HG03354 (cell line): Measurements from ENCODE around the gene MAP7D2.

Source experiments
- ATAC-seq: cut with Tn5 transposase; IDR thresholded peaks from one replicate; pipeline ENCODE4 v1.9.1; 2021; ENCODE audit warnings: mild to moderate bottlenecking; ENCODE audit not compliant: unreplicated experiment, poor library complexity, severe bottlenecking

MAP7D2 gene

DNA sequence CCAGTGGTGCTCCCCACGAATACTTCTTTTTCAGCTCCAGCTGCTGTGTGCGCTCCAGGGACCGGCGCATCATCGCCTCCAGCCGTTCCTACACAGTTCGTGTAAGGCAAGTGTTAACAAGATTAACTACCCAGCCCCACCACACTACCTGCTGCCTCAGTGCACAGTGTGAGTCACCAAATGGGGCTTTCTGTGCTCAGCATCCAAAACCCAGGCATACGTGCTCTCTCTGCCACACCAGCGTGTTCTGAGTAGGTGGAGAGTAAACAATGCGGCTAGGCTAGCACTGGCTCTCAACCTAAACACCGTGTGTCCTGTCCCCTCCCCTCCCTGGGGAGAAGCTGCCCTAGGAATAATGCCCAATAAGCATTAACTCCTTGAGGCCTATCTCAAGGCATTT, 60.0 kb downstream of the MAP7D2 start:
- peak; percentile 53 for ATAC-seq

DNA sequence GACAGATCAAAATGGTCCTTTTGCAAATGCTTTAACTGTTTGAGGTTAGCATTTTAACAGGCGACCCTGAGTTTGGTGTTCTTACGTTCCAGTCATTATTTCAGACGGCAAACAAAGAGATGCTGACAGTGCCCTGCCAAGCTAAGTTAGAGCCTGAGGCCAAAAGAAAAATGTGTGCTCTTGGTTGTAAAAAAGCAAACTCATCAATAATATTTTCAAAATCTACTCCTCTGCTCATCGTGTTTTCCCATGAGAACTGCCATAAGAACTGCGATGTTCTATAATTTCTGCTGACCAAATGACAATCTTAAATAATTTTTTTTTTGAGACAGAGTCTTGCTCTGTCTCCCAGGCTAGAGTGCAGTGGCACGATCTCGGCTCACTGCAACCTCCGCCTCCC, 63.2 kb downstream of the MAP7D2 start:
- no peak for ATAC-seq

DNA sequence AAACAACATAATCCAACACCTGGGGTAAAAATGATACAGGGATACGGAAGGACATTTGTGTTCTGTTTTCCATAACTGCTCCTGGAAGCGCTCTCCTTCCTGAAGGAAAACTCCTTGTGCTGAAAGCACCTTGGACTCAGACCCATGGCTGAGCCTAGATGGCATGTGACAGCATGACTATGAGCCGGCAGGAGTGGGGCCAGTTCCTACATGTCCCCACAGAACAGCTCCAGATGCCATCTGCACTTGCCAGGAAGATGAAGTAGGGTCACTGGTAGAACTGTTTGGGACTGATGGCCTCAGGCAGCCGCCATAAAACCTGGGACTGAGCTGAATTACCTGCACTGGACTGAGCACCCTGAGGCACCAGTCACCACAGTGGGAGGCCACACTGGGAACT, 69.8 kb downstream of the MAP7D2 start:
- no peak for ATAC-seq

DNA sequence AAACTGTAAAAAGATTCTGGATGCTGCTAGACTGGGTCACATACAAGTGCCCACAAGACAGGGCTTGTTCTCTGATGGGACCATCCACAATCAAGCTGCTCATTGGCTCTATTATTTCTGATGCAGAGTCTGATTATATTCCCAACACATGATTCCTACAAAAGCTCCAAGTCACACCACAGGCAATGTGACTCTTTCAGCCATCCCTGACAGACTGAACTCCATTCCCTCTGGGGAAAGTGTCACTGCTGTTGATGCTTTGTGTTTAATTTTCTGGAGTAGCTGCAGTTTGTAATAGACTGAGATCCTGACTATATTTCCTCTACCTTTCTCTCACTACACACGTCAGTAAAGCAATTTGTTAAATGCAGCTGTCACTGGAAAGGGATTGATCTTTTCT, 70.5 kb downstream of the MAP7D2 start:
- no peak for ATAC-seq

DNA sequence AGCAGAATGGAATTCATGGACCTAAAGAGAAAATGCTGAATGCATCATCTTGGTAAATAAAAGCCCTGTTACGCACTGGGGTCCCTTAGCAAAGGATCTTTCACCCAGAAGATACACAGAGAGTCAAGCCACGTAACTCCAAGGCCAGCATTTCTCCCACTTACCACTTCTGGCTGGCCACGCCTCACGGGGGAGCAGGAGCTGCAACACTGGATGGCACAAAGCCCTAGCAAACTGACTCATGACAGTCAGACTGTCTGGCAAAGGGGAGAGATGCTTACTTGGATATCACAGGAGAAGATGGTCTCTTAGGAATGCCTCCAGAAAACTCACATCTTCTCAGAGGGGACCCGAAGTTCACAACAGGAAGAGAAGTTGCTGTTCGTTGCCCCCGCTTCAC, 74.5 kb downstream of the MAP7D2 start:
- ATAC-seq = no peak

DNA sequence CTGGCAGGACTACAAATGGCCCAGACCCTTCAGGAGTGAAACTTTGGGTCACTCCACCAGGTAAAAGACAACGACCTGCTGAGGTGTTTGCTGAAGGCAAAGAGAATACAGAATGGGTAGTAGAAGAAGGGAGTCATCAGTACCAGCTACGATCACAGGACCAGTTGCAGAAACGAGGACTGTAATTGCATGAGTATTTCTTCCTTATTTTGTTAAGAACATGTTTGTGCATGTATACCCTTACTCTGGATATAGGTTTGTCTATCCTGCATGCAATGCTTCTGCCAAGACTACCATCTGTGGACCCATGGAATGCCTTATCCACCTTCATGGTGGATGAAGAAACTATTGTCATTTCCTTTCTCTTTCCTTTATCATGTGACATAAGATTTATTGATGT, 77.7 kb downstream of the MAP7D2 start:
- no peak for ATAC-seq

DNA sequence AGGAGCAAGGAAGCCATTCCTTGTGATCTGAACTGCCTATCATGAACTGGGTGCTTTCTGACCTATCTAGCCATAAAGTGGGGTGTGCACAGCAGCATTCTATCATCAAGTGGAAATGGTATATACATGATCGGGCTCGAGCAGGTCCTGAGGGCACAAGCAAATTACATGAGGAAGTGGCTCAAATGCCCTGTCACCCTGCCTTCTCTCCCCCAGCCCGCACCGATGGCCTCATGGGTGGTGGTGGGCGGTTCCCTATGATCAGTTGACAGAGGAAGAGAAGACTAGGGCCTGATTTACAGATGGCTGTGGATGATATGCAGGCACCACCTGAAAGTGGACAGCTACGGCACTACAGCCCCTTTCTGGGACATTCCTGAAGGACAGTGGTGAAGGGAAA, 79.5 kb downstream of the MAP7D2 start:
- ATAC-seq = no peak

DNA sequence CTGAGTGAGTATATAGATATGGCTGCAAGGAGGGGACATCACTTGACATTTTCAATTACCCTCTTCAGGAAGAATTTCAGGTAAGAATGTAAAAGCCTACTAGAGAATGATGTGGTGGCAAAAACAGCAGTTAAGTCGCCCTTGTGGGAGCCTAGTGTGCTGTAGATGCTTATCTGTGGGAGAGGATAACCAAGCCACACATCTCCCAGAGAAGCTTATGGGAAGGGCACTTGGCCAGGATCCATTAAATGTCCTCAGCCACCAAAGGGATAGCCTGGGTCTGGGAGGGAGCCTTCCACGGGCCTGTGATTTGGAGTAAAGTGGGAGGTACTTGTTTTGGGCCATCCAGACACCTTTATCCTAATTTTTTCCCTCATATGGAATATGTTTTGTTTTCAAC, 84.5 kb downstream of the MAP7D2 start:
- ATAC-seq = no peak

DNA sequence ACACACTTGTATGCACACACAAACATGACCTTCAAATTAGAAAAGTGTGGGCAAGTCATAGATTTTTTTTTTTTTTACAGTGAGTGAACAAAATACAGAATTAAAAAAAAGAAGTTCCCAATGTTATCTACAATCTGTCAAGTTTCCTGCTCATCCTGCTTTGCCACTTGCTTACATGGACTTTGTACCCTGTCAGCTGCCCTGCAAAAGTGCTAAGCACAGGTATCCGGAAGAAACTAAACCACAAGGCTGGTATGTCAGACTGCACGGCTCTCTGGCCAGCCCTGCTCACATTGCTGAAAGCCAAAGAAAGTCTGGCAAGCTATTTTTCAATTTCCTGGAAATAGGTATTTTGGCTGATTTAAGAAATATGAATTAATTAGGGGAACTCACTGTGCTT, 87.0 kb downstream of the MAP7D2 start:
- ATAC-seq = no peak

DNA sequence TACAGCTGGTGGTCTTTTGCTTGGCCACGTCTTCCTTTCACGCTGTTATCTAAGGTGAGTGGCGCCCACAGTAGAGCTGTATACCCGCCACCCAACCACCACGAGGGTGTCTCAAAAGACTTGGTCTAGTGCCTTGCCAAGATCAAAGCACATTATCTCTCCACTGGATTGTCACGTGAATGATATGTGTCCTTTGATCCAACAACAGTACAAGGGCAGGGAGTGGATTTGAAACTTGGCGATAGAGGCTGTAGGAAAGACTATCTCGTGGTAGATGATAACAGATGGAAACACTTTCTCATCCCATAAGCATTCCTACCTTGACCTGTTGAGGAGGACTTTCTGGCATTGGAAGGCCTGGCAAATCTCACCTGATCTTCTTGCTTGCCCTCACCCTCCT, 88.1 kb downstream of the MAP7D2 start:
- no peak for ATAC-seq

DNA sequence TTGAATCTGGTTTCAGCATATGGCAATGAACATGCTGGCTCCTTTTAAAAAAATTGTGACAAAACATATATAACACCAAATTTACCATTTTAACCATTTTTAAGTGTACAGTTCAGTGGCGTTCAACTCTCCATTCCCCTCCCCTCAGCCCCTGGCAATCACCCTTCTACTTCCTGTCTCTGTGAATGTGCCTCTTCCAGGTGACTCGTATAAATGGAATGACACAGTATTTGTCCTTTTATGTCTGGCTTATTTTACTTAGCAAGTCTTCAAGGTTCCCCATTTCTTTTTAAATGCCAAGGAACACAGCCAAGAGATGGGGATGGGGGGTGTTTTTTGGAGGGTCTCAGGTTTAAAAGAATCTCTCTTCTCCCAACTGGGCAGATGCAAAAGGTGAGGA, 90.4 kb downstream of the MAP7D2 start:
- ATAC-seq = no peak

DNA sequence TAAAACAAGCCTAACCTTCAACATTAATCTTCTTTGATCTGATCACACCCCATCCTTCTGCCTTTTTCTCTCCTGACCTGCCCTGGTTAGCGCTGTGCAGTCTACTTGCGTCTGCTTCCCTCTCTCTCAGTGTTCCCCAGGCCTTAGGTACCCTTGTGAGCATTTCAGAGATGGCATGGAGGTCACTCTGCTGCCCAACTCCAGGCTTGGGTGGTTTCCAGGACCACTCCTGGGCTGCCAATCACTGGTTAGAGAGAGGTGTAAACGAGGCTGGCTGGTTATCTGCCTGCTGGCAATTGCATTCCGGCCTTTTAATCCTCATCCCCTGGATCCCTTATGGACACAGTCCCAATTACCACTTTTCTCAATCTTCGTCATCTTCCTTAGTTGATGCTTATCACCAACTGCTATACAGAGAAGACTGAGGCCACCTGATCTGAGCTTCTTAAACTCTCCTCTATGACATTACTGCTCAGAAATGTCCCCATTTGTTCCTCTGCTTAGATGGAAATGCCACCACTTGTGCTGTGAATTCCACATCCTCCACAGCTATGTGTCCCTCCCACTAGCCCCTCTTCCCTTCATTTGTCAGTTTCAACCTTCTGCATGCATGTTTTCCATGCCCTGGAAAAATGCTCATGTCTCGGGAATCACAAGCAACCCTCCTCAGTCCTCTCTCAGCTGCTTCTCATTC, 96.9 kb downstream of the MAP7D2 start:
- no peak for ATAC-seq

DNA sequence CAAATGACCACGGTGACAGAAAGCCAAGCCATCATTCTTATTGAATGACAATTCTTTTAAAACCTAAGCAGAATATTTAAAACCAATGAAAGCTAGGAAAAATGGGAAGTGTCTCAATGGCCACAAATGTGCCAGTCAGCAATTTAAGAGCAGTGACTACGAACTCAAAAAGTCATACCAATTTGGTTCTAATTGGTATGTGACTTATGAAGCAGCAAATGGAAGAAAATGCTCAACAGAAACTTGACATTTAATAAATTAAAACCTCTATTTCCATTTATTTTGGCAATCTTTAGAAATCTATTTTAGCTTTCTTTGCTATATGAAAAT, 100.1 kb downstream of the MAP7D2 start:
- no peak for ATAC-seq

DNA sequence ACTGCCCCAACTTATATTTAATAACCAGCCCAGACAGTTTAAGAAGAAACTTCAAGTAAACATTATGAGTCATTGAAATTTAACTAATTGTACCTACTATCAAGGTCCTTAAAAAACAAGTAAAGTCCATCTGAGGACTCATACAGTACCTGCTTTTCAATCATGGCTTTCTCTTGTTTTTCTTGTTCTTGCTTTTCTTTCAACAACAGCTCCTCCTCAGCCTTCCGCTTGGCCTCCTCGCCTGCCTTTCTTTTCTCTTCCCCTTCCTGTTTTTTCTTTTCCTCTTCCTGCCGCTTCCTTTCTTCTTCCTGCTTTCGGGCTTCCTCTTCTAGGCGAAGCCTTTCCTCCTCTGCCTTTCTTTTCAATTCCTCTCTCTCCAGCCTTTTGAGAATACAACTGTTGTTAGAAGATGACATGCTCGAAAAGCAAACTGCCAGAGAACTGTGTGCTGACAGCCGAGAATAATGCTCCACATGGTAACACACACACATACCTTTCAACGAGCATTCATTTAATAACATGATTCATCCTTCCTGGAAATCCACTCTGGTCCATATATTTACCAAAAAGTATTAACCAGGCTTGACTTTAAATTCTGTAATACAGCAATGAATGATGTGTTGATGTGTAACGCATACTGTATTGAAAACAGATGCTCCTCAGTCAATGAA, 100.6 kb downstream of the MAP7D2 start:
- no peak for ATAC-seq

DNA sequence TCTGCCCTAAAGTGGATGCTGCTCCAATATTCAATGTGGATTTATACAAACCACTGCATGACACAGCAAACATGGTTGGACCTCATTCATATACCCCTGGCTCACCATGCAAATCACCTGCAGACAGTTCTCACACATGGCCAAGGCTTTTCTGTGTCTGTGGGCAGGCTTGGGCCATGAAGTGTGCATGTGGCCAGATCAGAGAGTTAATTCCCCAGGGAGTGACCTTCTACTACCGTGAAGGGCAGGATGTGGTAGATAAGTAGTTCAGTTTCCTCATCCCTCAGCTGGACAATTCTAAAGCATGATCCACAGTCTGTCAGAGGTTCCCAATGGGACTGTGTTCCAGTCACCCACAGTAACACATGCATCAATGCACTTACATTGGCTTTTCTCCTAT, 101.3 kb downstream of the MAP7D2 start:
- peak; percentile 73 for ATAC-seq

DNA sequence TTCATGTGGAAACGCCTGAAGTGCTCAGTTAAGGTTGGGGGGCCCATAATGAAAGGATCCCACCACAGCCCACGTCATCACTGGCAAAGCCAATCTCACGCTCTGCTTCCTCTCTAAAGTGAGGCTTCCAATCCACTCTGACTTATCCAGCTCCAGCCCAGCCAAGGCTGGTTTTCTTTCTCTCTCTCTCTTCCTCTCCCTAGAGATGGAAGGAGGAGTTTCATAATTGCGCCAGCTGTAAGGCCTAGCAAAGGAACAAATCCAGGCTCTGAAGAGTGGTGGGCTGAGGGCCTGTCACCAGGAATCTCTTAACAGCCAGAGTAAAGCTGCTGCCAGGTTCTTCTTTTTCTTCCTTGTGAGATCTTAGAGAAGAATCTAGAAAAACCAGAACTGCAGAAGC, 105.1 kb downstream of the MAP7D2 start:
- no peak for ATAC-seq

DNA sequence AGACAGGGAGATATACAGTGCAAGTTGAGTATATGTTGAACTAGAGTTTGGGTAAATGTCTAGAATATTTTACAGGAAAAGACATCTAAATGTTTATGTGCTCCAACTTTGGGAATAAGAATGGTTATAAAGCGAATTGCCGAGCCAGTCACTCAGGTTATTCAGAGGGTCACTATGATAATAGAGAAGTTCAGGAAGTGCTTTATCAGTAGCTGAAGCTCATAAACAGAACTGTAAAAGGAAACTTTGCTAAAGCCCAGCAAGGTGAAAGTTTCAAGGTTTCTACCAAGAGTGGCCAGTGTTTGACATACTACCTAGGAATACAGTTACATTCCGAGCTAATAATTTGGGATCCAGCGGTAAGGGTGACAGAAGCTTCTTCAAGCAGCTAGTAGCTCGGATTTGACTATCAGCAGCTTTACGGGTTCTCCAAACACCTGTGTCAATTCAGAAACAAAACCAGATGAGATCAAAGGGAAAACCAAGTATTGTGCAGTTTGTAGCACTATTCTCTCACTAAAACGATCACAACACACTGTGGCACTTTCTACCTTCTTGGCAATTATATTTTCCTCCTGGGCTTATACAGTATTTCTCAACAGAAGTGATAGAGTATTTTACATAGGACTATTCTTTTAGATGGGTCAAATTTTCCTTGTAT, 108.6 kb downstream of the MAP7D2 start:
- no peak for ATAC-seq

DNA sequence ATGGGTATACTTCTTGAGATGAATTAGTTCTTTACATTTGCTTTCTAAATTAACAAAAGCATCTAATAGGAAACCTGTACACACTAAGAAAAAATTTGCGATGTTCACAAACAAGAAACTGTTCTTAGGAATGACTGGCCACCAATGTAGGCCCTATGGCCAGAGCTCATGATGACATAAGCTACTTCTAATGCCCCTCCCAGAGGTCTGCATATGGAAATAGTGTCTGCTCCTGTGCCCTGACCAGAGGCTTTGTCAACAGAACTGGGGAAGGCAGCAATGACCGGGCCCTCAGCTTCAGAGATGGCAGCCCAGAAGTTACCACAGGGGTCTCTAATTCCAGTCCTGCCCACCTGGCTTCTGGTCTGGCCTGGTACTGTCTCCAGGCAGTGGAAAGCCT, 110.8 kb downstream of the MAP7D2 start:
- ATAC-seq = no peak

DNA sequence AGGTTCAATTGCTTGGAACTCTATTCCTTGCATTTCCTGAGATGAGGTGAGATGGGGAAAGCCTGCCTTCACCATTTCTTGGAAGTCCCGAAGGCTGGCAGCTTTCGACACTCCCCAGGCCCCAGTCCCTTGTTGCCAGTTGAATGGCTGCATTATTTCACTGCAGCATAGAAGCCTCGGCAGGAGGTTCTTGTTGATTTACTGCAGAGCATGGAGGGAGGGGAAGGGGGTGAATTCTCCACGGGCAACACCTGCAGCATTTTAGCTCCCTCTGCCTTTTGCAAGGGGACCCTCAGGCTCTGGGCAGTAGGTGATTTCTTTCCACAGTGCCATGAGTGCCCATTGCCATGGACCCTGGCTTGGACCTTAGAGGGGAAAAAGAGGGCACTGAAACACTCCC, 115.1 kb downstream of the MAP7D2 start:
- ATAC-seq = no peak

DNA sequence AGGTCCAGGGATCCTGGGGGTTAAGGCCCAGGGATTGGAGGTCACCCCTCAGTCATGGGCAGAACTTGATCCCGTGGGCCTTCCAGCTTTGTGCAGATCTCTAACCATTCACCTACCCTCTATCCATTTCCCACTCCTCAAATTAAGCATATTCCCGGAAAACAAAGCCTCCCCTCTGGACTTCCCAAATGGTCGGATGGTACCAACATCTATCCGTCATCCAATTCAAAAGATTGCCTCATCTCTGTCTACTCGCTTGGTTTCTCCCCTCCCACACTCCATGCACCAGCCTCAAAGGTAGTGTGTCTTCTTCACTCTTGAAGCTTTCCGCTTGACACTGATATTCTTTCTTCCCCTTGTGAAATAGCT, 125.4 kb downstream of the MAP7D2 start:
- ATAC-seq = no peak

DNA sequence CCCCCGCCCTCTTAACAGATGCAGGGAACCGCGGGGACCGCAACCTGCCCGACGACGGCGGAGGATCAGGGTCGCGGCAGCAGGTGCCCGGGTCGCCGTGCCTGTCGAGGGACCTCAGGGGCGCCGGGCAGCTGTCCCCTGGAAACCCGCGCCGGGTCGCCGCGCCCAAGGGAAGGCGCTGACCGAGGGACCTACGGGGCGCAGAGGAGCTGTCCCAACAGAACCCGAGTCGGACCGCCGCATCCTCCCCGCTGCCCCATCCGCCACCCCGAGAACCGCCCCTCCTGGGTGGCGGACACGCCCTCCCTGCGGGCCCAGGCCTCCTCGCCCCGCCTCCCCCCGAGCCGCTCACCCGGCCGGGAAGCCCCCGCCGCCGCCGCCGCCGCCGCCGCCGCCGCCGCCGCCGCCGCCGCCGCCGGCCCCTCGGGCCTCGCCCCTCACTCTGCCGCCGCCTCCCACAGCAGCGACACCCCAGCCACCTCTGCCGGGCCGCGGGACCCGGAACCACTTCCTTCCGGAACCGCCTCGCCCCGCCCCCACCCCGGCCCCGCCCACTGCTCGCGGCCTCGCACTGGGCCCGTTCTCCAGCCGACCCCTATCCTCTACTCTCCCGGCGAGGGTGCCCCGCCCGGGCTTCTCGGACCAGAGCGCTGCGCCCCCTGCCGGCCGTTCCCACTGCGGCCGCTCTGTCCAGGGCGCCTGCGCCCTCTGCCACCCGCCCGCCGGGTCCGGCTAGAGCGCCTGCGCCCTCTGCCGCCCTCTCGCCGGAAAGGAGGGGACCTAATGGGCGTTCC, 126.0 kb downstream of the MAP7D2 start, which contains the start of gene BCLAF3:
BCLAF3 (minus strand) TSS at position 506 of the 794 bp plus-strand sequence. CDS start 20,797 bp downstream, outside the sequence.
- ATAC-seq = peak; percentile 94
